CD4-positive, alpha-beta T cell treated with Interleukin-17A for 4 hours (primary cell): ENCODE results near the gene RAB33A.
"Not testable (repeated sequence)": the region's sequence is repeated elsewhere in the genome, so short reads cannot be mapped to it uniquely, and the experiment has no call there.

Experiments
- DNase-seq: peaks from one replicate; pipeline ENCODE4 v3.0.0-alpha.2; 2020; ENCODE audit warnings: mixed read lengths

Gene RAB33A

DNA sequence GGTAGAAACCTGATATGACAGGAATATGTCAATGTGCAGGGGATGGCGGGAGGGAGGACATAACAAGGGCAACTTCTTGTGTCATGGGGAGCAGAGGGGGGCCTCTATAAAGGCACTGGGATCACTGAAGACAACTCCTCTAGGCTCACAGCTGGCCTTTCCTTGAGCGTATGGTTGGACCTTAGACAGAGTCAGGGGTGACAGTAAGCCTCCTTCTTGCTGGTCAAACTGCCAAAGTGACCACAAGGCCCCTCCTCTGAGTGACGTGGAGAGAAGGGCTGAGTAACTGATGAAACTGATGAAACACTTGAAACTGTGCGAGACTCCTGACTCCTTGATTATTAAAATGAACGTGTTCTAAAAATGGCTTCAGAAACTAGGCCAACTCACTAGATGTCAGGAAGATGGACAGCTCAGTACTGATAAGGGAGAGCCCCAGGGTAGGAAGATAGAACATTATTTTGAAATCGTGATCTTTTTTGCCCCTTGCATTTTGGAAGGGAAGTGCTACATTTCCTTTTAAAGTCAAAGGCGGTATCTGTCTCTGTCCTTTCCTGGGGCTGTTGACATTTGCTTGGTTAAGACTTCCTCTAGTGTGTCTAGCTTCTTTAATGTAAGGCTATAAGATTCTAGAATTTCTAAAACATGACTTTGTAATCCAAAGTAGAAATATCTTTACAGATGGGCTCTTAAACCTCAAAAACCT, 1.6 kb downstream of the RAB33A start:
- peak; percentile 23 for DNase-seq

DNA sequence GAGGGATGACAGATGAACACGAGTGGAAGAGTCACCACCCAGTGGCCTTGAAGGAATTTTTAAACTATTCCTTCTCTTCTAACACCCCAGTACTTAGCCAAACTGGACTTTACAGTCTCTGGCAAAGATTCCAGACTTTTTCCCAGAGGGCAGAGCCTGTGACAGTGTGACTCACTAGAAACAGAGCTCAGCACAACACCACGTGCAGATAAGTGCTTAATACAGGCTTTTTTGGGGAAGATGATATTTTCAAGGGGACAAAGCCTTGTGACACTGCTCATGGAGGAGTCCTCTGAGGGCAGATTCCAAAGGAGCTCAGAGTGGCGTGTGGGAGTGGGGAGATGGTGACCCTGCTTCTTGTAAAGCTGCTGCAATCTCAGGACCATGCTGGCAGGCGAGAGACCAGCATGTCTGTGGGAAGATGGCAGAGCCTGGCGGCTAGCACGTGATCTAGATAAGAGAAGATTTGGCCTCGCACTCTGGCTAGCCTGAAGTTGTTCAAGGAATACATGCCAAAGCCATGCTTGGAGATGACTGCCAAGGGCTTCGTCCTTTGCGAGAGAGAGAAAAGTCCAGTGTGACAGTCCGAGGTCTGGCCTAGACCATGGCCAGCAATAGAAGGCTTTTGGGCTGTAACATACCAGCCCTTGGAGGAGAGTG, 2.4 kb downstream of the RAB33A start:
- no peak for DNase-seq

- no peak for DNase-seq
Observed at GRCh38 chrX:130174937-130175336, 3.2 kb downstream of the RAB33A start.

- no peak for DNase-seq
Observed at GRCh38 chrX:130176354-130176776, 4.6 kb downstream of the RAB33A start.

GRCh38 chrX:130176942-130177341, 5.2 kb downstream of the RAB33A start:
- no peak for DNase-seq

DNA sequence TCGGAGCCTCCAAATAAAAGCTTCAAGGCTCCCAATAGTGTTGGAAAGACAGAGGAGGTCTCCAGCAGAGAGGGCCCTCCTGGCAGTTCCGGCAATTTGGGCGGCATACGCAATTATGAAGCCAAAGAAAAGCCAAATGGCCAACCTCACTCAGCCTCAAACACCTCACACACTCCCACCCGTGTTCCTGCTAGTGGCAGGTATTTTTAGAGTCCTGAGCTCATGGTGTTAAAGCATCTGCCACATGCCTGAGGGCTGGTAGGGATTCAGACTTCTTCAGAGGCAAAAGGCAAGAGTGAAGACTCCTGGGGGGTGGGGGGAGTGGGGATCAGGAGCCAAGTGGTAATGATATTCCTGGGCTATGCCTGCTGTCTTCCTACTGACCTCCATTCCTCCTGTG, 7.4 kb downstream of the RAB33A start:
- no peak for DNase-seq

- no peak for DNase-seq
Observed at GRCh38 chrX:130179579-130180215, 7.9 kb downstream of the RAB33A start.

GRCh38 chrX:130184168-130184567, 12.4 kb downstream of the RAB33A start:
- DNase-seq, result no peak

- DNase-seq, result no peak
Observed at GRCh38 chrX:130184857-130185256, 13.1 kb downstream of the RAB33A start.

DNA sequence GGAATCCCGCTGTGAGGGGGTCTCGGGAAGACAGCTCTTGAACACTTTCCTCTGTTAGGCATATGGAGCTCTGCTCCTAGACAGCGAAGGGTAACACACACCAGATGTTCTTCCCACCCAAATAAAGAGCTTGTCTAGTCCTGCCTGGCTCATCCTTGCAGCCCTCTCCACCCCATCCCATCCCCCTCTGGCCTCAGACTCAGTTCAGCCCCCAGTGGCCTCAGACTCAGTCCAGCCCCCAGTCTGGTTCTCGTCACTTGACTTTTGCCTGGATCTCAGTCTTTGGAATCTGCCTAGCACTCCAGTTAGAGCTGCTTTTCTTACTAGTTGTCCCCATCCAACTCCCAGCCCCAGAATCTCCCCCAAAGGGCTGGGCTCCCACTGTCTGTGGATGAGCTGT, 14.9 kb downstream of the RAB33A start:
- no peak for DNase-seq

DNA sequence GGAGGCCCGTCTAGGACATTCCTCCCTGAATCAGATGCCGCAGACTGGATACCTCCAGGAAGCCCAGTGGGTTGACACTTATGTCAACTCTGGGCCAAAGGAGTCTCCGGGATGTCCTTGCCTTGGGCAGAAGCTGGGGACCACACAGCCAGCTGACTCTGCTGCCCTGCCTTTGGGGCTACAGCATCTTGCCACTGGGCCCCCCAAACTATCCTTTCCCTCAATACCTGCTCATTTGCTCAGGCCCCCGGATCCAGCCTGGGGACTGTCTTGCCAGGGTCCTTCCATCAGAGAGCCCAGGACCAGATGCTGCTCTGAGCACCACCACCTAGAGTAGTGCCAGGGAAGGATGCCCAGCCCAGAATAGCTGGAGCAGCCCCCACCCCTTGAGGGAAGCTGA, 19.0 kb downstream of the RAB33A start:
- DNase-seq, result no peak

DNA sequence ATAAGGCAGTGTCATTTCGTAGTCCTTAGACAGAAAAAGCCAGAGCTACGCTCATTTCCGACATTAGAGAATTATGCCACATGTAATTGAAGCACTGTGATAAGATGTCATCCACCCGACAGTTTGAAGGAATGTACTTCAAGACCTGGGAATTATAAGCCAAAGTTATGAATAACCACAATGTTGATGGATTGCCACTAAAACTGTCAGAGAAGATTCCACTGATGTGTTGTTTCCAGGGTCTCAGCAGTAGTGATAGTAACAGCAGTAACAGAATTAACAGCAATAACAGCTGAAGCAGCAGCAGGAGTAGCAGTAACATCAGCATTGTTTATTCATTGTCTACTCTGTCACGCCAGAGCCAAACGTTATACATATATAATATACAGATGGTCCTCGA, 24.7 kb downstream of the RAB33A start:
- DNase-seq, result no peak

- DNase-seq, result no peak
Observed at GRCh38 chrX:130197464-130197863, 25.7 kb downstream of the RAB33A start.

DNA sequence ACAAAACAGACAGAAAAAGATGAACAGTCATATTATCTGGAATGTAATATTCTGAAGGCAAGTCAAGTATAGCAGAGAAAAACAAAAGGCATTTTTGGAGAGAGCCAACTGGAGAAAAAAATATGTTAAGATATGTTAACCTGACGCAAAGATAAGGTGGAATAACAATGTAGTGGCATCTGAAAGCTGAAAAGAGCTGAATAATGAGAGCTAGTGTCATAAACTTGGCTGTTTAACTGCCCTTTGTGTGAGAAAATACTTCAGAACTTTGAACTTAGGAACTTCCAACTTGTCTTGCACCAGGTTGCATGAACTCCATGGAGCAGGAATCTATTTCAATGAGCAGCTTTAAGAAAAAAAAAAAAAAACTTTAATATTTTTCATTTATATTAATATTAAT, 32.9 kb downstream of the RAB33A start:
- DNase-seq, result no peak

DNA sequence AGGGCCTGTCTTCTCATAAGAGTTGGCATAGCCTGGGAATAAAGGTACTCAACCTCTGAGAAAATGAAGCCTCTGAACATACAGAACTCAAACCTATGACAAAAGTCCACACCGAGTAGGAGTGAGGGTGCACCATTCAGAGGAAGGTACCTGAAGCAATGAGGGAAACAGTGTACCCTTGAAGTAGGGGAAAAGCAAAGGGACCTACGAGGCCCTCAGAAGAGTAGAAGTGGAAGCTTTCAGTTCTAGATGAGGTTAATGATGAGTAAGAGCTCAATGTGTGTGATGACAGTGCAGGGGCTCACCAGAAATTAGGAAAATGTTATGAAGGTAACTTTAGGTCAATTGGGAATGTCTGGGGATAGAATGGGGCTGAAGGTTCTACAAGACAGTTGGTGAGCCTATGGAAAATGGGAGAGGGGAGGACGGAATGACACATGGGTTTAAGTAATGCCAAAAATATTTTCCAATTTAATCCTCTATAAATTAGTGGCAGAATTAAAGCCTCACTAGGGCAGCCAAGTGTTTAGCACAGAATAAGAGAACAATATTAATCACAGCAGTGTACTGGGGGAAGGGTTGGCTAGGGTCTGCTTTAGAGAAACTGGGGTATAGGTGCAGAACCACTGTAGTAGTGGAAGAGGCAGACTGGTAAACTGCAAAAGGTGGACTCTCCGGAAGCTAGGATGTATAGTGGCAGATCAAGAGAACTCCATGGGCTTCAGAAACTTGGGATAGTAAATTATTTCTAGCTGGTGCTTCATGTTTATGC, 39.8 kb downstream of the RAB33A start:
- no peak for DNase-seq

GRCh38 chrX:130212371-130212770, 40.6 kb downstream of the RAB33A start:
- no peak for DNase-seq

- no peak for DNase-seq
Observed at GRCh38 chrX:130213376-130213775, 41.6 kb downstream of the RAB33A start.

DNA sequence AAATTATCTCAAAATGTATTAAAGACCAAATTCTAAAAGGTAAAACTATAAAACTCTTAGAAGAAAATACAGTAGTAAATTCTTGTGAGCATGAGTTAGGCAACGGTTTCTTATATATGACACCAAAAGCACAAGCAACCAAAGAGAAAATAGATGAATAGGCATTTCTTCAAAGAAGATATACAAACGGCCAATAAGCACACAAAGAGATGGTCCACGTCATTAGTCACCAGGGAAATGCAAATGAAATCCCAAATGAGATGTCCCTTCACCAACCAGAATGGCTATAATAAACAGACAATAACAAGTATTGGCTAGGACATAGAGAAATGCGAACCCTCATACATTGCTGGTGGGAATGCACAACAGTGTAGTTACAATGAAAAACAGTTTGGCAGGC, 44.6 kb downstream of the RAB33A start:
- DNase-seq, result no peak

DNA sequence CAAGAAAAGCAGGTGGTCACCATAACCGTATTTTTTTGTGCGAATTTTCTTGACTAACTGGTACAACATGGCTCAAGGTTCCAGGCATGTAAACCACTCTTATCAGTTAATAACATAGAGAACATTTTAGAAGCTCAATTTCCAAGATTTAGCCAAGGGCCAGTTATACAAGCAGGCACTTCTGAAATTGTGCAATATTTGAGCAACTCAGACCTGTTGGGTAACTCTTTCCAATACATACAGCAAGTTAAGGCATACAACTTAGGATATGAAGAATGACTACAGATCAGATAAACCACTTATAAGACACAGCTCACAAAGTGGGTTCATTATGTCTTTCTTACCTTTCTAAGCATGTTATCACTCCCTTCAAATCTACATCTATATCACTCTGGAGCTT, 53.0 kb downstream of the RAB33A start:
- DNase-seq, result no peak

GRCh38 chrX:130228871-130229270, 57.1 kb downstream of the RAB33A start:
- DNase-seq, result no peak

DNA sequence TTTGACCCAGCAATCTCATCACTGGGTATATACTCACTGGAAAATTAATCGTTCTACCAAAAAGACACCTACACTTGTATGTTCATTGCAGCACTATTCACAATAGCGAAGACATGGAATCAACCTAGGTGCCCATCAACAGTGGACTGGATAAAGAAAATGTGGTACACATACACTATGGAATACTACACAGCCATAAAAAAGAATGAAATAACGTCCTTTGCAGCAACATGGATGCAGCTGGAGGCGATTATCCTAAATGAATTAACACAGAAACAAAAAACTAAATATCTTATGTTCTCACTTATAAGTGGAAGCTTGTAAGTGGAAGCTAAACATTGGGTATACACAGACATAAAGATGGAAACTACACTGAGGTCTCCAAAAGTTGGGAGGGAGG, 59.4 kb downstream of the RAB33A start:
- not testable (repeated sequence) for DNase-seq
